HepG2 (cell line): ENCODE results near the gene MBLAC2. TPM values are rescaled to one million over a fixed set of nuclear protein-coding genes. Genes with fewer than 3 reads are reported as not detected.
A peak's percentile ranks its signal among the peaks of the same experiment; 100 is the strongest.

Experiments used
- ARNT ChIP-seq: fragments of 450-650 bp; IDR thresholded peaks from 2 replicates; pipeline ENCODE4 v1.6.1; 2017
- ATM ChIP-seq: fragments of 450-650 bp; IDR thresholded peaks from 2 replicates; pipeline ENCODE4 v1.7.1; 2017; ENCODE audit warnings: mild to moderate bottlenecking, borderline replicate concordance
- ELK4 ChIP-seq: sonication (generic); formaldehyde crosslinking; IDR thresholded peaks from 2 replicates; pipeline ENCODE4 v1.9.0; 2021; ENCODE audit warnings: missing genetic modification reagents, borderline replicate concordance
- FOSL2 ChIP-seq: sonication (generic); formaldehyde crosslinking; IDR thresholded peaks from 2 replicates; pipeline ENCODE4 v1.4.0; 2020; ENCODE audit warnings: missing genetic modification reagents
- HIVEP1 ChIP-seq: sonication (generic); formaldehyde crosslinking; IDR thresholded peaks from 2 replicates; pipeline ENCODE4 v1.4.0; 2020; ENCODE audit warnings: mild to moderate bottlenecking, missing genetic modification reagents
- HMG20B ChIP-seq: conservative IDR thresholded peaks from 2 replicates; pipeline ENCODE4 v1.6.1; 2016; ENCODE audit warnings: missing genetic modification reagents, missing compliant biosample characterization
- JDP2 ChIP-seq: sonication (generic); formaldehyde crosslinking; IDR thresholded peaks from 2 replicates; pipeline ENCODE4 v1.8.1; 2022; ENCODE audit warnings: missing genetic modification reagents, borderline replicate concordance
- KLF6 ChIP-seq: IDR thresholded peaks from 2 replicates; pipeline ENCODE4 v1.8.0; 2016; ENCODE audit warnings: missing biosample characterization, missing genetic modification reagents
- MTA3 ChIP-seq: sonication (generic); formaldehyde crosslinking; IDR thresholded peaks from 2 replicates; pipeline ENCODE4 v1.4.0; 2020; ENCODE audit warnings: missing genetic modification reagents
- MZF1 ChIP-seq: sonication (generic); formaldehyde crosslinking; IDR thresholded peaks from 2 replicates; pipeline ENCODE4 v1.8.1; 2023; ENCODE audit warnings: mild to moderate bottlenecking, missing genetic modification reagents, borderline replicate concordance
- POGZ ChIP-seq: sonication (generic); formaldehyde crosslinking; IDR thresholded peaks from 2 replicates; pipeline ENCODE4 v1.4.0; 2020; ENCODE audit warnings: mild to moderate bottlenecking, missing genetic modification reagents
- POLR2AphosphoS5 ChIP-seq: IDR thresholded peaks from 2 replicates; pipeline ENCODE4 v1.6.1; 2012; ENCODE audit warnings: low read depth, low read length
- REPIN1 ChIP-seq: sonication (generic); formaldehyde crosslinking; IDR thresholded peaks from 2 replicates; pipeline ENCODE4 v1.8.0; 2022; ENCODE audit warnings: missing genetic modification reagents, low read depth, mild to moderate bottlenecking, borderline replicate concordance
- SKI ChIP-seq: fragments of 450-650 bp; IDR thresholded peaks from one replicate; pipeline ENCODE4 v1.6.1; 2018; ENCODE audit warnings: mild to moderate bottlenecking; ENCODE audit not compliant: partially characterized antibody
- SPEN ChIP-seq: sonication (generic); formaldehyde crosslinking; IDR thresholded peaks from 2 replicates; pipeline ENCODE4 v1.5.1; 2020; ENCODE audit warnings: low read depth, mild to moderate bottlenecking, missing genetic modification reagents
- ZHX2 ChIP-seq, 2 experiments: sonication (generic) in 1 of 2; formaldehyde crosslinking in 1 of 2; IDR thresholded peaks; 2 replicates each; pipeline versions ENCODE4 v1.6.1 to v1.9.0; 2014 to 2022; ENCODE audit warnings: antibody characterized with exemption in 1 of 2, borderline replicate concordance in 1 of 2, inconsistent platforms in 1 of 2, low read depth in 1 of 2, missing genetic modification reagents in 1 of 2
- ZNF496 ChIP-seq: sonication (generic); formaldehyde crosslinking; IDR thresholded peaks from 2 replicates; pipeline ENCODE4 v1.8.1; 2023; ENCODE audit warnings: mild to moderate bottlenecking, moderate library complexity, missing genetic modification reagents; ENCODE audit not compliant: insufficient replicate concordance
- ZNF546 ChIP-seq: sonication (generic); formaldehyde crosslinking; conservative IDR thresholded peaks from 2 replicates; pipeline ENCODE4 v1.8.1; 2023; ENCODE audit warnings: mild to moderate bottlenecking, missing genetic modification reagents
- ZNF564 ChIP-seq: sonication (generic); formaldehyde crosslinking; IDR thresholded peaks from 2 replicates; pipeline ENCODE4 v1.8.1; 2023; ENCODE audit warnings: mild to moderate bottlenecking, missing genetic modification reagents
- ZNF7 ChIP-seq: IDR thresholded peaks from 2 replicates; pipeline ENCODE4 v1.6.1; 2016; ENCODE audit warnings: missing biosample characterization, missing genetic modification reagents
- ZNF839 ChIP-seq: sonication (generic); formaldehyde crosslinking; IDR thresholded peaks from 2 replicates; pipeline ENCODE4 v1.4.0; 2020; ENCODE audit warnings: missing genetic modification reagents, mild to moderate bottlenecking, borderline replicate concordance
- polyA plus RNA-seq, 8 experiments: library from polyadenylated mRNA; depleted of rRNA in 3 of 8; stranded (reverse) in 7 of 8; unstranded in 1 of 8; fragments of >200 nt; fragmentation: Illumina TruSeq in 4 of 8; extraction: Trizol in 4 of 8; gene quantifications; 2 replicates each; pipeline versions ENCODE4 v1.2.1 to v1.2.3, GENCODE V29; 2011 to 2016; ENCODE audit warnings: low read depth in 4 of 8, missing spikeins in 1 of 8, mixed read lengths in 1 of 8; ENCODE audit not compliant: insufficient read depth in 1 of 8
- total RNA-seq, 5 experiments: library from RNA; depleted of rRNA; stranded (reverse); fragments of >200 nt; fragmentation: Illumina TruSeq; extraction: Trizol; gene quantifications; 2 replicates each; pipeline ENCODE4 v1.2.3, GENCODE V29; 2016; ENCODE audit warnings: low read depth in 1 of 5

The MBLAC2 gene
- total and polyA plus RNA-seq, 2 of the 13 experiments (the other 11 are each of a cell fraction or from before 2014, with no cell fraction given): 2.9 to 4.1 TPM

- TF ChIP-seq KLF6 (peak; percentile 72), JDP2 (CRISPR knock-in tag) (no peak; the same call in 1 of the 2 replicates), ZNF546 (CRISPR knock-in tag) (peak; percentile 88; the same call in 1 of the 2 replicates), POGZ (peak; percentile 98), HIVEP1 (peak; percentile 71; the same call in 1 of the 2 replicates), ATM (no peak), ZHX2 (IDR thresholded peaks at IDR 0.05; ENCODE audit: low read depth) (no peak), ZHX2 (CRISPR knock-in tag; IDR thresholded peaks at IDR 0.05; ENCODE audit: borderline replicate concordance) (no peak; the same call in 1 of the 2 replicates), ZNF7 (CRISPR knock-in tag) (no peak), REPIN1 (CRISPR knock-in tag) (peak; percentile 85; the same call in 1 of the 2 replicates), MTA3 (no peak), ZNF496 (CRISPR knock-in tag) (no peak), FOSL2 (CRISPR knock-in tag) (peak; percentile 50; the same call in 1 of the 2 replicates), HMG20B (CRISPR knock-in tag) (peak; percentile 32; the same call in 1 of the 2 replicates), ZNF839 (CRISPR knock-in tag) (0 out of 2 replicates have a peak, but pooled peaks have one; percentile 18), ARNT (no peak), ZNF564 (CRISPR knock-in tag) (peak; percentile 98), SKI (no peak), POLR2AphosphoS5 (peak; percentile 93), MZF1 (CRISPR knock-in tag) (no peak; the same call in 1 of the 2 replicates), ELK4 (CRISPR knock-in tag) (no peak), SPEN (peak; percentile 83; the same call in 1 of the 2 replicates)
Measured at GRCh38 chr5:90474235-90475107, at the start of gene MBLAC2, which contains the start of gene POLR3G (continued).
